ENCODE measurements around the gene TSPEAR.

DNA sequence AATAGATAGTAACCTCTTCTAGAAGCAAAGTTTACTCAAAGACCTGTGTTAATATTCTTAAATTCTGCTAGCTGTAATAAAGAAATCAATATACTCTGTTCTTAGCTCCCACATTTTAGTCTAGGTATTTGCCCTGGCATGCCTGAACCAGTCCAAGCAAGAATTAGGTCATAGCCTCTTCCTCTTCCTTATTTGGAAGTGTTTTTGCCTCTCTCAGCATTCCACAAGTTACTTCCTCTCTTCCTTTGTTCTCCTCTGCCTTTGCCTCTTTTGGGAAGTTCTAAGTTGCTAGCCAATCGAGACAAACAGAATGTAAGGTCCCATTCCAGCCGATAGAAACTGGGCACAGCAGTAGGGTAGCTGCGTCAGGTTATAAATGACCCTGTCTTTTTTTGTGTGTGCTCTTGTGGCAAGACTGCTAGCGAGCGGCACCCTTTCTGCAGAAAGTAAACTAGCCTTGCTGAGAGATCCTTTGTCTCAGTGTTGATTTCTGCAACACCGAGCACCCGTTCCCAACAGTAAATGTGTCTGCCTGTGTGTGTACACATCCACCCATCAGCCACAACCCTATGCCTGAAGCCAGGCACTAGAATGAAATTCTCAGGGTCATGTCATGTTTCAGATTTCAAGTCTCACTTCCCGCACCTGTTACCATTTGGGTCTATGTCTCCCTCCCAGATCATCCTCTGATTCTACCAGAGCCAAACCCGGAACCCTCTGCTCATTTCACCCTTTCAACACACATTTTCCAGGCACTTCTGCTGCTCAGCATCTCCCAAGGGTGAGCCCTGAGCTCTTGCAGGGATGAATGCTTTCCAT, 218.6 kb downstream of the TSPEAR start:
- TF ChIP-seq, protein P1, sequence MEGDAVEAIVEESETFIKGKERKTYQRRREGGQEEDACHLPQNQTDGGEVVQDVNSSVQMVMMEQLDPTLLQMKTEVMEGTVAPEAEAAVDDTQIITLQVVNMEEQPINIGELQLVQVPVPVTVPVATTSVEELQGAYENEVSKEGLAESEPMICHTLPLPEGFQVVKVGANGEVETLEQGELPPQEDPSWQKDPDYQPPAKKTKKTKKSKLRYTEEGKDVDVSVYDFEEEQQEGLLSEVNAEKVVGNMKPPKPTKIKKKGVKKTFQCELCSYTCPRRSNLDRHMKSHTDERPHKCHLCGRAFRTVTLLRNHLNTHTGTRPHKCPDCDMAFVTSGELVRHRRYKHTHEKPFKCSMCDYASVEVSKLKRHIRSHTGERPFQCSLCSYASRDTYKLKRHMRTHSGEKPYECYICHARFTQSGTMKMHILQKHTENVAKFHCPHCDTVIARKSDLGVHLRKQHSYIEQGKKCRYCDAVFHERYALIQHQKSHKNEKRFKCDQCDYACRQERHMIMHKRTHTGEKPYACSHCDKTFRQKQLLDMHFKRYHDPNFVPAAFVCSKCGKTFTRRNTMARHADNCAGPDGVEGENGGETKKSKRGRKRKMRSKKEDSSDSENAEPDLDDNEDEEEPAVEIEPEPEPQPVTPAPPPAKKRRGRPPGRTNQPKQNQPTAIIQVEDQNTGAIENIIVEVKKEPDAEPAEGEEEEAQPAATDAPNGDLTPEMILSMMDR (IDR thresholded peaks at IDR 0.05), result no peak
- no peak for TF ChIP-seq EZH2 (IDR thresholded peaks at IDR 0.05; ENCODE audit: borderline replicate concordance, insufficient read depth, low read depth, low read length, poor library complexity, severe bottlenecking)

Data from B cell (primary cell).